GM06990 (cell line): ENCODE measurements around the gene ROR2.

Source experiments
- DNase-seq: peaks from one replicate; pipeline ENCODE4 v3.0.0-alpha.2; 2011; ENCODE audit not compliant: insufficient read length; ENCODE audit errors: extremely low read depth
- H3K27me3 ChIP-seq: replicated peaks from 2 replicates; pipeline ENCODE4 v1.6.0; 2011; ENCODE audit warnings: low read length; ENCODE audit not compliant: control insufficient read depth, insufficient read depth
- H3K36me3 ChIP-seq: 2 replicates; pipeline ENCODE4 v1.5.1; 2011; ENCODE audit warnings: low read length; ENCODE audit not compliant: control insufficient read depth, insufficient read depth
- H3K4me3 ChIP-seq: replicated peaks from 2 replicates; pipeline ENCODE4 v1.5.1; 2011; ENCODE audit warnings: low read depth, mild to moderate bottlenecking, control low read depth, low read length
- CTCF ChIP-seq: IDR thresholded peaks from 2 replicates; pipeline ENCODE4 v1.5.1; 2011; ENCODE audit warnings: low read length, control low read depth, mild to moderate bottlenecking, inconsistent platforms; ENCODE audit not compliant: insufficient read depth, poor library complexity, severe bottlenecking

Gene ROR2

GRCh38 chr9:91700475-91700874, 249.6 kb downstream of the ROR2 start:
- DNase-seq = no peak
- TF ChIP-seq CTCF = no peak
- Histone ChIP-seq H3K4me3 (no peak overlapping the region), H3K27me3 (no peaks in the 10 kb centered on the region; the same call in 1 of the 2 replicates), H3K36me3 (no peaks in the 10 kb centered on the region)

GRCh38 chr9:91698266-91698665, 251.8 kb downstream of the ROR2 start:
- no peaks in the 10 kb centered on the region; the same call in 1 of the 2 replicates for H3K27me3 ChIP-seq
- no peaks in the 10 kb centered on the region for H3K36me3 ChIP-seq
- H3K4me3 ChIP-seq = no peak overlapping the region
- no peak for TF ChIP-seq CTCF
- DNase-seq = peak; percentile 33

GRCh38 chr9:91697201-91697600, 252.8 kb downstream of the ROR2 start:
- no peak overlapping the region for H3K4me3 ChIP-seq
- TF ChIP-seq CTCF = no peak
- no peak for DNase-seq
- no peaks in the 10 kb centered on the region; the same call in 1 of the 2 replicates for H3K27me3 ChIP-seq
- no peaks in the 10 kb centered on the region for H3K36me3 ChIP-seq

- DNase-seq = no peak
- TF ChIP-seq CTCF = no peak
- no peaks in the 10 kb centered on the region; the same call in 1 of the 2 replicates for H3K27me3 ChIP-seq
- no peak overlapping the region for H3K4me3 ChIP-seq
- H3K36me3 ChIP-seq = no peaks in the 10 kb centered on the region
Measured at GRCh38 chr9:91694081-91694870, 255.8 kb downstream of the ROR2 start.

- Histone ChIP-seq H3K27me3 (no peaks in the 10 kb centered on the region; the same call in 1 of the 2 replicates), H3K4me3 (no peak overlapping the region), H3K36me3 (no peaks in the 10 kb centered on the region)
- no peak for DNase-seq
- no peak for TF ChIP-seq CTCF
Measured at GRCh38 chr9:91693226-91693625, 256.8 kb downstream of the ROR2 start.
